Measurements from ENCODE around the gene SELENOT. TPM values are rescaled to one million over a fixed set of nuclear protein-coding genes. Genes with fewer than 3 reads are reported as not detected.

SELENOT gene
- polyA plus RNA-seq, 2 donors: 14.6 to 62.5 TPM

Other genes with a start within 250 kb of the SELENOT start
- gene TSC22D2, start 195.0 kb upstream of the SELENOT start, polyA plus RNA-seq: 10 to 100 TPM; 10.3 to 27.5 TPM
- 10 to 100 TPM; 36.1 to 99.0 TPM for gene SERP1, start 56.8 kb upstream of the SELENOT start, polyA plus RNA-seq
- gene EIF2A, start 56.5 kb upstream of the SELENOT start, polyA plus RNA-seq: 10 to 100 TPM; 50.4 to 63.7 TPM
- gene ERICH6, start 100.6 kb downstream of the SELENOT start, polyA plus RNA-seq: not detected
- gene SIAH2, start 159.8 kb downstream of the SELENOT start, polyA plus RNA-seq: 10 to 100 TPM; 16.3 to 32.4 TPM

Measured in esophagus (tissue), 2 donors.